SK-N-MC (cell line): Measurements from ENCODE around the gene FLRT2.

ENCODE experiments used
- EZH2 ChIP-seq: fragments of 200-600 bp; sonication (generic); IDR thresholded peaks from one replicate; pipeline ENCODE4 v1.6.1; 2017; ENCODE audit warnings: antibody characterized with exemption
- POLR2AphosphoS5 ChIP-seq: IDR thresholded peaks from 2 replicates; pipeline ENCODE4 v1.6.1; 2012; ENCODE audit warnings: mild to moderate bottlenecking, low read depth, low read length, borderline replicate concordance

GRCh38 chr14:85527445-85528035 is 2.4 kb upstream of the FLRT2 start:
- TF ChIP-seq EZH2 (no peak), POLR2AphosphoS5 (no peak)
